HG03571 (cell line): ENCODE results near the gene TOMM40.
"Not testable (repeated sequence)": the region's sequence is repeated elsewhere in the genome, so short reads cannot be mapped to it uniquely, and the experiment has no call there.

Source experiments
- ATAC-seq: cut with Tn5 transposase; IDR thresholded peaks from one replicate; pipeline ENCODE4 v1.9.1; 2021; ENCODE audit not compliant: unreplicated experiment

The TOMM40 gene

DNA sequence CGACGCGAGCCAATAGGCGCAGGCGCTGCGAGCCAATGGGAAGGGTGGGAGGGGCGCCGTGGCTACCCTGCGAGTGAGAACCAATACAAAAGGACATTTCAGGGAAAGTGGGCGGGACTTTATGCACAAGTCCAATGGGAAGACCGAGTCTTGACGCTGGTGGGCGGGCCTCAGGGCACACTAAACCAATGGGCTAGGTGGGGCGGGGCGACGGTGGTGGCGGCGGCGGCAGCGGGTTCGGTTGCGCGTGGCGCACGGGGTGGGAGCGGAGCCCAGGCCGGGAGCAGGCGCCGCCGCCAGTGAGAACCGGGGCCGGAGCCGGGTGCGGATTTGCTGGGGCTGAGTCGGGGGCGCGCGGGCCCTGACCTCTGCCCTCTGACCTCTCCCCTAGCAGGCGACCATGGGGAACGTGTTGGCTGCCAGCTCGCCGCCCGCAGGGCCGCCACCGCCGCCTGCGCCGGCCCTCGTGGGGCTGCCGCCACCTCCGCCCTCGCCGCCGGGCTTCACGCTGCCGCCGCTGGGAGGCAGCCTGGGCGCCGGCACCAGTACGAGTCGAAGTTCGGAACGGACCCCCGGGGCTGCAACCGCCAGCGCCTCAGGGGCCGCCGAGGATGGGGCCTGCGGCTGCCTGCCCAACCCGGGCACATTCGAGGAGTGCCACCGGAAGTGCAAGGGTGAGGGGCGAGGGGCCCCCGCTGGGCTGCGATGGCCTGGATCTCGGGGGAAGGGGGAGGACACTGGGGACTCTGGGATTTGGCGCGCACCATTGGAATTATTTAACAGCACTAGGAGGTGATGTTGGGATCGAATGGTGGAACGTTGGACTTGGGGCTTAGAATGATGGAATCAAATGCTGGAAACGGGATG lies at the start of gene TOMM40:
Gene TOMM40, plus strand, starts transcription at position 239 of the 867 bp plus-strand sequence. Its CDS starts 162 bp downstream, at position 401.
- peak; percentile 54 for ATAC-seq

DNA sequence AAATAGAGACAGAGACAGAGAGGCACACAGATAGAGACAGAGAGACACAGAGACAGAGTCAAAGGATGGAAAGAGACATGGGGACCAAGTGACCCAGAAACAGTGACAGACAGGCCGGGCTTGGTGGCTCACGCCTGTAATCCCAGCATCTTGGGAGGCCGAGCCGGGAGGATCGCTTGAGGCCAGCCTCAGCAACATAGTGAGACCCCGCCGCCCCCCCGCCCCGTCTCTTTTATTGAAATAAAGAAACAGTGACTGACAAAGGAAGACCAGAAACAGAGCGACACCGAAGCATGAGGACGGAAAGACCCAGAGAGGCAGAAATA lies 45.8 kb upstream of the TOMM40 start:
- no peak for ATAC-seq

DNA sequence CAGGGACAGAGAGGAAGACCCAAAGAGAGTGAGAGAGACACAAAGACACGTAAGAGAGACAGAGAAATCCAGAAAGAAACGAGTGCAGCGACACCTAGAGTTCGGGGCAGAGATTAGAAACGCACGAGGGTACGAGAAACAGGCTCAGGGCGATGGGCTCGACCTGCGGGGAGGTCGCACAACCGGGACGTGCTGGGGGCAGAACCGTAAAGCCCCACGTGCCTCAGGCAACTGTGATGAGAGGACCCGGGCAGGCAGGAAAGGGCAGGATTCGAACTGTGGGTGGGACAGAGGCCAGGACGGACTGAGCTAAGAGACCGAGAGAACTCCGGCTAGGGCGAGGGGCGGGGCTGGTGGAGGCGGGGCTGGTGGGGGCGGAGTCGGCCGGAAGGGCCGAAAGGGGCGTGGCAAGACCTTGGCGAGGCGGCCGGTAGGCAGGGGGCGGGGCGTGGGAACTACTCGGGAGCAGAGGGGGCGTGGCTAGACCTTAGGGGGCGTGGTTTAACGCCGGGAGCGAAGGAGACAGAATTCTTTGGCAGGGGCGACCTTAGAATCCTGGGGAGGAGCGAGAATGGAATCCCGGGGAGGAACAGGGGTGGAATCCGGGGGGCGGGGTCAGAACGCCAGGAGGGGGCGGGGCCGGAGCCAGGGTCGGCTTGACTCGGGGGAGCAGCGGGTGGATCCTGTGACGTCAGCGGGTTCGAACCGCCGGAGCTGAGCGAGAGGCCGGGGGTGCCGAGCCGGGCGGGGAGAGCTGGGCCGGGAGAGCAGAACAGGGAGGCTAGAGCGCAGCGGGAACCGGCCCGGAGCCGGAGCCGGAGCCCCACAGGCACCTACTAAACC lies 45.2 kb upstream of the TOMM40 start, which contains the start of gene NECTIN2:
Gene NECTIN2, plus strand, starts transcription at position 686 of the 843 bp plus-strand sequence. CDS start 229 bp downstream, outside the sequence.
- no peak for ATAC-seq

DNA sequence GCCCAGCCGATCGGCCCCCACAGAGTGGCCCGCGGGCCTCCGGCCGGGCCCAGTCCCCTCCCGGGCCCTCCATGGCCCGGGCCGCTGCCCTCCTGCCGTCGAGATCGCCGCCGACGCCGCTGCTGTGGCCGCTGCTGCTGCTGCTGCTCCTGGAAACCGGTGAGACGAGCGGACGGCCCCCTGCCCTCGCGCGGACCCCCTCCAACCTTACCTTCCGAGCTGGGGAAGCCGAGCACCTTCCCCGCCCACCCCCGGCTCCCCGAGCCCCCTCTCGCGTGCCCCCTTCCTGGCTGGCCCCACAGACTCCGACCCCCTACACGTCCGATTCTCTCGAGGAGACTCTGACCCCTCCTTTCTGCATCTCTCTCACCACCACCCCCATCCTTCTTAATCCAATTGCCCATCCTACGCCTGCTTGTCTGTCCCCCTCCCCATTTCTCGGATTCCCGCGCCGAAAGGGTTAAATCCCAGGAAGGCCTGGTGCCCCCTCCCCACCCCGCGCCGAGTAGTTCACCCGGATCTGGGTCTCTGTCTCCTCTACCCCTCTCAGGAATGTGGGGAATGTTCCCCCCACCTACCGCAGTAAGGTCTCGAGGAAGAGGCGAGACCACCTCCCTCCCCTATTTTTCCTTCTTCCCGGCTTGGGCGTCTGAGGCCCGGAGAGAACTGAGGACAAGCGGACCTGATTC lies 44.5 kb upstream of the TOMM40 start:
- ATAC-seq, result no peak

- no peak for ATAC-seq
These were observed 43.7 kb upstream of the TOMM40 start for GRCh38 chr19:44847144-44848035.

GRCh38 chr19:44848036-44848811 lies 42.8 kb upstream of the TOMM40 start:
- no peak for ATAC-seq

- no peak for ATAC-seq
These were observed 42.1 kb upstream of the TOMM40 start for GRCh38 chr19:44848812-44849447.

DNA sequence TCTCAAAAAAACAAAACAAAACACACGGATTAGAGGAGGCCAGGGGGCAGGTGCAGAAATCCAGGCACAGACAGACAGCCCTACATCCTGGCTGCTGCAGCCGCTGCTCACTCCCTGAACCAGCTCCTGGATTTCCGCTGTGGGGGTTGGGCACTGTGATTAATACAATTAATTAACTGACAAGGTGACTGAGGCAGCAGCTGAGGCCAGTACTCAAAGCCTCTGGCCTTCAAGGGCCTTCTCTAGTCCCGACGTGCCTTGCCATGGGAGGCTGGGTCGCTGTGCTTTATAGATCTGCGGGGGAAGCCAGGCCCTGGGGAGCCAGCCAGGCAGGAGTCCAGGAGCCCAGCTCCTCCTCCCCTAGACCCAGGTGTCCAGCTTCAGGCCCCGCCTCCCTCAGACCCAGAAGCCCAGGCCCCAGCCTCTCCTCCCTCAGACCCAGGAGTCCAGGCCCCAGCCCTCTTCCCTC lies 40.4 kb upstream of the TOMM40 start:
- ATAC-seq, result no peak

DNA sequence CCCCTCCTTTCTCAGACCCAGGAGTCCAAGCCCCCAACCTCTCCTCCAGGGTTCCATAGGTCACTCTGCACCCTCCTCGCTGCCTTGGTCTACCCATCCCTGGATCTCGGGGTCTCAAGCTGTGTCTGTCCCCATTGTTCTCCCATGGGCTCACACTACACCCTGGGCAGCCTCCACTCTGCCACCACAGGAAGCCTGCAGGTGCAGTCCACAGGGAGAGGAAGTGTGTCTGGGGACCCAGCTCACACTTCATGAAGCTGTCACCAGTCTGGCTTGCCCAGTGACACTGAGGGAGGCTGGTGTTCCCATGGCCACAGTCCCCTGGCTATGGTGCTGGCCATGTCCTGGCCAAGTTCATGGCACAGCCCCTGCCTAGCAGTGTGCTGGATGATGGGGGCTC lies 39.6 kb upstream of the TOMM40 start:
- ATAC-seq, result no peak

- ATAC-seq, result no peak
These were observed 35.4 kb upstream of the TOMM40 start for GRCh38 chr19:44855606-44856005.

- ATAC-seq, result no peak
These were observed 34.5 kb upstream of the TOMM40 start for GRCh38 chr19:44856421-44857083.

- no peak for ATAC-seq
These were observed 33.2 kb upstream of the TOMM40 start for GRCh38 chr19:44857837-44858236.

DNA sequence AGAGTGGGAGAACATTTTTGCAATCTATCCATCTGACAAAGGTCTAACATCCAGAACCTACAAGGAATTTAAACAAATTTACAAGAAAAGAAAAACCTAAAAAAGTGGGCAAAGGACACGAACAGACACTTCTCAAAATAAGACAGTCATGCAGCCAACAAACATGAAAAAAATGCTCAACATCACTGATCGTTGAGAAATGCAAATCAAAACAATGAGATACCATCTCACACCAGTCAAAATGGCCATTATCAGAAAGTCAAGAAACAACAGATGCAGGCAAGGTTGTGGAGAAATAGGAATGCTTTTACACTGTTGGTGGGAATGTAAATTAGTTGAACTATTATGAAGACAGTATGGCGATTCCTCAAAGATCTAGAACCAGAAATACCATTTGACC lies 29.5 kb upstream of the TOMM40 start:
- not testable (repeated sequence) for ATAC-seq

GRCh38 chr19:44863990-44864389 lies 27.1 kb upstream of the TOMM40 start:
- no peak for ATAC-seq

DNA sequence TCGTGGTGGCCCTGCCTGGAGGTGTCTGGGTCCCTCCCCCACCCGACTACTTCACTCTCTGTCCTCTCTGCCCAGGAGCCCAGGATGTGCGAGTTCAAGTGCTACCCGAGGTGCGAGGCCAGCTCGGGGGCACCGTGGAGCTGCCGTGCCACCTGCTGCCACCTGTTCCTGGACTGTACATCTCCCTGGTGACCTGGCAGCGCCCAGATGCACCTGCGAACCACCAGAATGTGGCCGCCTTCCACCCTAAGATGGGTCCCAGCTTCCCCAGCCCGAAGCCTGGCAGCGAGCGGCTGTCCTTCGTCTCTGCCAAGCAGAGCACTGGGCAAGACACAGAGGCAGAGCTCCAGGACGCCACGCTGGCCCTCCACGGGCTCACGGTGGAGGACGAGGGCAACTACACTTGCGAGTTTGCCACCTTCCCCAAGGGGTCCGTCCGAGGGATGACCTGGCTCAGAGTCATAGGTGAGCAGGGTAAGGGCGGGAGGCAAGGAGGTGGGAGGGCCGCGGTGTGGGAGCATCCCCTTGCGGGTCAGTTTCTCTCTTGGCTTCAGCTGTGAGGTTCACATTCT lies 25.8 kb upstream of the TOMM40 start:
- ATAC-seq, result no peak

- ATAC-seq, result no peak
These were observed 24.4 kb upstream of the TOMM40 start for GRCh38 chr19:44866664-44867063.

DNA sequence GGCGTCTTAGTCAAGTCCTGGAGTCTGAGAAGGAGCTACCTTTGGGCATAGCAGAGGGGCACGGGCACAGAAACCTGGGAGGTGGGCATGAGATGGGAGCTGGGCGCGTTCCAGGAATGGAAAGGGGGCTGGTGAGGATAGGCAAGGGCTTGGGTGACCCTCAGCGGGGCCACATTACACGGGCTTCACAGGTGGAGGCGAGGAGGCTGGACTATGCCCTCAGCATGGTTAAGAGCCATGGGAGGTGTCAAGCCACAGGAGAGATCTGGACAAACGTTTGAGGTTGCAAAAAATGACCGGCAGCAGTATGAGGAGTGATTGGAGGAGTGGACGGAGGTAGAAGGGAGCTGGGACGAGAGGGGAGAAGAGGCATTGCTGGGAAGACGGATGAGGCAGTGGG lies 23.5 kb upstream of the TOMM40 start:
- ATAC-seq, result no peak
